ENCODE results near the gene GOPC. TPM values are rescaled to one million over a fixed set of nuclear protein-coding genes. Genes with fewer than 3 reads are reported as not detected.

GOPC gene
- total RNA-seq, 5 donors from 2014 or later (not counting 1 experiment from before 2014, with no cell fraction given) = 20.8 to 30.2 (median 27.5) TPM

- H3K27ac ChIP-seq (ENCODE audit: low read length) = peak overlapping the region; percentile 73
- no peaks in the 10 kb centered on the region for H3K36me3 ChIP-seq (ENCODE audit: control insufficient read depth in 2 of 2, extremely low read depth in 1 of 2, insufficient read depth in 1 of 2, low read length in 1 of 2)
- Mint-ChIP-seq H3K4me1 (peaks cover 43 to 46% (median 44%) of the 10 kb centered on the region in 3 donors), H3K9me3 (no peaks in the 10 kb centered on the region), H3K4me3 (peak overlapping the region in 2 of 3 donors; percentile 83 to 86), H3K36me3 (no peaks in the 10 kb centered on the region), H3K27ac (peak overlapping the region; percentile 93 to 96), H3K27me3 (peaks cover 0 to 2% of the 10 kb centered on the region in 2 donors)
- no peaks in the 10 kb centered on the region for H3K27me3 ChIP-seq (replicated peaks in 1 of 2; ENCODE audit: control insufficient read depth in 2 of 2, extremely low read depth in 1 of 2, insufficient read depth in 2 of 2, low read length in 1 of 2)
- no peak overlapping the region for H3K4me3 ChIP-seq (ENCODE audit: control insufficient read depth in 1 of 2, extremely low read depth in 1 of 2, low read length in 1 of 2)
- DNase-seq (no peak), ATAC-seq (replicated peaks in 1 of 4) (no peak)
- WGBS (ENCODE audit: insufficient coverage) = no CpG with 5 or more reads among the region's 3 CpGs
- CTCF ChIA-PET = interaction anchor here (0.6 to 3.7 kb wide), 7 partner anchors 10 to 102 kb away, joined by 3 to 14 read pairs (median 8); partner anchors contain the start of gene DCBLD1 (in 1 of the 2)
- no peaks in the 10 kb centered on the region for H3K9me3 ChIP-seq
- POLR2A ChIA-PET = interaction anchor here (0.5 to 0.6 kb wide), 2 partner anchors 100 kb away, joined by 4 to 6 read pairs; no protein-coding TSS in a partner anchor
- H3K4me1 ChIP-seq (ENCODE audit: control insufficient read depth in 1 of 2, extremely low read depth in 1 of 2, insufficient read depth in 2 of 2, low read length in 2 of 2) = peaks cover 22 to 26% of the 10 kb centered on the region in 2 experiments
Observed at GRCh38 chr6:117550078-117550600, 52.2 kb downstream of the GOPC start.

GRCh38 chr6:117549611-117550010 is 52.7 kb downstream of the GOPC start:
- no CpG with 5 or more reads among the region's 4 CpGs for WGBS (ENCODE audit: insufficient coverage)
- H3K27me3 Mint-ChIP-seq = peaks cover 0 to 2% of the 10 kb centered on the region in 2 donors
- no peaks in the 10 kb centered on the region for H3K36me3 Mint-ChIP-seq
- no peaks in the 10 kb centered on the region for H3K9me3 Mint-ChIP-seq
- CTCF ChIA-PET = interaction anchor here (0.6 to 3.7 kb wide), 7 partner anchors 9 to 100 kb away, joined by 3 to 14 read pairs (median 8); partner anchors contain the start of gene DCBLD1 (in 1 of the 2)
- no peaks in the 10 kb centered on the region for H3K9me3 ChIP-seq
- H3K27me3 ChIP-seq (replicated peaks in 1 of 2; ENCODE audit: control insufficient read depth in 2 of 2, extremely low read depth in 1 of 2, insufficient read depth in 2 of 2, low read length in 1 of 2) = no peaks in the 10 kb centered on the region
- peaks cover 43 to 46% (median 44%) of the 10 kb centered on the region in 3 donors for H3K4me1 Mint-ChIP-seq
- peak overlapping the region; percentile 82 to 86 (median 83) for H3K4me3 Mint-ChIP-seq
- peak overlapping the region; percentile 93 to 96 for H3K27ac Mint-ChIP-seq
- POLR2A ChIA-PET = interaction anchor here in 1 of 2 donors (0.5 kb wide), 1 partner anchor 100 kb away, joined by 4 read pairs; no protein-coding TSS in a partner anchor
- no peaks in the 10 kb centered on the region for H3K36me3 ChIP-seq (ENCODE audit: control insufficient read depth in 2 of 2, extremely low read depth in 1 of 2, insufficient read depth in 1 of 2, low read length in 1 of 2)
- H3K27ac ChIP-seq (ENCODE audit: low read length) = peak overlapping the region; percentile 73
- H3K4me1 ChIP-seq (ENCODE audit: control insufficient read depth in 1 of 2, extremely low read depth in 1 of 2, insufficient read depth in 2 of 2, low read length in 2 of 2) = peaks cover 22 to 26% of the 10 kb centered on the region in 2 experiments
- peak in 1 of 4 experiments; percentile 36 for ATAC-seq (replicated peaks in 1 of 4)
- no peak overlapping the region for H3K4me3 ChIP-seq (ENCODE audit: control insufficient read depth in 1 of 2, extremely low read depth in 1 of 2, low read length in 1 of 2)
- DNase-seq = peak in 14 of 35 experiments; percentile 5 to 49 (median 19)

GRCh38 chr6:117548797-117549301 is 53.5 kb downstream of the GOPC start:
- peak in 19 of 35 experiments; percentile 6 to 54 (median 20) for DNase-seq
- Mint-ChIP-seq H3K27me3 (peaks cover 0 to 2% of the 10 kb centered on the region in 2 donors), H3K4me1 (peaks cover 43 to 46% (median 44%) of the 10 kb centered on the region in 3 donors), H3K4me3 (peak overlapping the region; percentile 82 to 86 (median 83)), H3K27ac (peak overlapping the region; percentile 93 to 96), H3K36me3 (no peaks in the 10 kb centered on the region), H3K9me3 (no peaks in the 10 kb centered on the region)
- no peaks in the 10 kb centered on the region for H3K36me3 ChIP-seq (ENCODE audit: control insufficient read depth in 2 of 2, extremely low read depth in 1 of 2, insufficient read depth in 1 of 2, low read length in 1 of 2)
- H3K27me3 ChIP-seq (replicated peaks in 1 of 2; ENCODE audit: control insufficient read depth in 2 of 2, extremely low read depth in 1 of 2, insufficient read depth in 2 of 2, low read length in 1 of 2) = no peaks in the 10 kb centered on the region
- peaks cover 22 to 26% of the 10 kb centered on the region in 2 experiments for H3K4me1 ChIP-seq (ENCODE audit: control insufficient read depth in 1 of 2, extremely low read depth in 1 of 2, insufficient read depth in 2 of 2, low read length in 2 of 2)
- POLR2A ChIA-PET = interaction anchor here in 1 of 2 donors (0.5 to 1.3 kb wide), 2 partner anchors 27 to 54 kb away, joined by 3 to 5 read pairs; partner anchors contain the start of gene GOPC
- CTCF ChIA-PET = interaction anchor here (1.0 to 3.7 kb wide), 6 partner anchors 9 to 99 kb away, joined by 3 to 14 read pairs (median 8); partner anchors contain the start of gene DCBLD1 (in 1 of the 2)
- no peaks in the 10 kb centered on the region for H3K9me3 ChIP-seq
- WGBS (ENCODE audit: insufficient coverage) = 5% methylated on average over 3 of the region's 8 CpGs
- peak overlapping the region; percentile 70 to 74 for H3K4me3 ChIP-seq (ENCODE audit: control insufficient read depth in 1 of 2, extremely low read depth in 1 of 2, low read length in 1 of 2)
- ATAC-seq (replicated peaks in 1 of 4) = peak; percentile 63 to 76 (median 68)
- peak overlapping the region; percentile 73 for H3K27ac ChIP-seq (ENCODE audit: low read length)

- WGBS (ENCODE audit: insufficient coverage) = 5% methylated on average over 64 of the region's 64 CpGs
- H3K27ac Mint-ChIP-seq = peak overlapping the region; percentile 93 to 96
Observed at GRCh38 chr6:117547688-117548621, 54.4 kb downstream of the GOPC start.

GRCh38 chr6:117546674-117547073 is 55.6 kb downstream of the GOPC start:
- WGBS (ENCODE audit: insufficient coverage) = 98% methylated on average over 5 of the region's 5 CpGs
- DNase-seq = no peak
- peak overlapping the region; percentile 82 to 86 (median 83) for H3K4me3 Mint-ChIP-seq
- no peaks in the 10 kb centered on the region for H3K36me3 Mint-ChIP-seq
- POLR2A ChIA-PET = interaction anchor here in 1 of 2 donors (0.6 kb wide), 1 partner anchor 898 kb away, joined by 3 read pairs; no protein-coding TSS in a partner anchor
- no peak overlapping the region for H3K27ac ChIP-seq (ENCODE audit: low read length)
- no peaks in the 10 kb centered on the region for H3K9me3 Mint-ChIP-seq
- H3K27ac Mint-ChIP-seq = peak overlapping the region; percentile 50 to 77
- CTCF ChIA-PET = interaction anchor here in 1 of 2 donors (2.2 to 3.7 kb wide), 2 partner anchors 58 to 97 kb away, joined by 11 to 12 read pairs; no protein-coding TSS in a partner anchor
- no peaks in the 10 kb centered on the region for H3K9me3 ChIP-seq
- no peak for ATAC-seq (replicated peaks in 1 of 4)
- H3K27me3 ChIP-seq (replicated peaks in 1 of 2; ENCODE audit: control insufficient read depth in 2 of 2, extremely low read depth in 1 of 2, insufficient read depth in 2 of 2, low read length in 1 of 2) = no peaks in the 10 kb centered on the region
- H3K4me1 ChIP-seq (ENCODE audit: control insufficient read depth in 1 of 2, extremely low read depth in 1 of 2, insufficient read depth in 2 of 2, low read length in 2 of 2) = peaks cover 22 to 26% of the 10 kb centered on the region in 2 experiments
- H3K4me1 Mint-ChIP-seq = peaks cover 43 to 46% (median 44%) of the 10 kb centered on the region in 3 donors
- no peaks in the 10 kb centered on the region for H3K36me3 ChIP-seq (ENCODE audit: control insufficient read depth in 2 of 2, extremely low read depth in 1 of 2, insufficient read depth in 1 of 2, low read length in 1 of 2)
- H3K27me3 Mint-ChIP-seq = peaks cover 0 to 2% of the 10 kb centered on the region in 2 donors
- no peak overlapping the region for H3K4me3 ChIP-seq (ENCODE audit: control insufficient read depth in 1 of 2, extremely low read depth in 1 of 2, low read length in 1 of 2)

More at GRCh38 chr6:117547688-117548621, 54.4 kb downstream of the GOPC start:
- peaks cover 43 to 46% (median 44%) of the 10 kb centered on the region in 3 donors for H3K4me1 Mint-ChIP-seq
- ATAC-seq (replicated peaks in 1 of 4) = peak; percentile 50 to 54 (median 53)
- Histone ChIP-seq H3K4me1 (ENCODE audit: control insufficient read depth in 1 of 2, extremely low read depth in 1 of 2, insufficient read depth in 2 of 2, low read length in 2 of 2) (peaks cover 22 to 26% of the 10 kb centered on the region in 2 experiments), H3K27me3 (replicated peaks in 1 of 2; ENCODE audit: control insufficient read depth in 2 of 2, extremely low read depth in 1 of 2, insufficient read depth in 2 of 2, low read length in 1 of 2) (no peaks in the 10 kb centered on the region), H3K4me3 (ENCODE audit: control insufficient read depth in 1 of 2, extremely low read depth in 1 of 2, low read length in 1 of 2) (peak overlapping the region; percentile 70 to 74), H3K36me3 (ENCODE audit: control insufficient read depth in 2 of 2, extremely low read depth in 1 of 2, insufficient read depth in 1 of 2, low read length in 1 of 2) (no peaks in the 10 kb centered on the region), H3K9me3 (no peaks in the 10 kb centered on the region), H3K27ac (ENCODE audit: low read length) (peak overlapping the region; percentile 73)
- peaks cover 0 to 2% of the 10 kb centered on the region in 2 donors for H3K27me3 Mint-ChIP-seq
- CTCF ChIA-PET = interaction anchor here (1.3 to 3.7 kb wide), 5 partner anchors 57 to 98 kb away, joined by 4 to 12 read pairs (median 11); no protein-coding TSS in a partner anchor
- H3K36me3 Mint-ChIP-seq = no peaks in the 10 kb centered on the region
- POLR2A ChIA-PET = interaction anchor here (0.7 to 1.3 kb wide), 2 partner anchors 16 to 55 kb away, joined by 3 to 5 read pairs; partner anchors contain the start of gene GOPC (in 1 of the 2)
- H3K4me3 Mint-ChIP-seq = peak overlapping the region; percentile 82 to 86 (median 83)
- H3K9me3 Mint-ChIP-seq = no peaks in the 10 kb centered on the region
- peak in 32 of 35 experiments; percentile 11 to 61 (median 28) for DNase-seq

All from T-cell (primary cell).